GM21367 (cell line): ENCODE data around the gene GRAMD2B.
"Not testable (repeated sequence)": the region's sequence is repeated elsewhere in the genome, so short reads cannot be mapped to it uniquely, and the experiment has no call there.

Source experiments
- ATAC-seq: cut with Tn5 transposase; IDR thresholded peaks from one replicate; pipeline ENCODE4 v1.9.1; 2021; ENCODE audit not compliant: unreplicated experiment

GRAMD2B gene

DNA sequence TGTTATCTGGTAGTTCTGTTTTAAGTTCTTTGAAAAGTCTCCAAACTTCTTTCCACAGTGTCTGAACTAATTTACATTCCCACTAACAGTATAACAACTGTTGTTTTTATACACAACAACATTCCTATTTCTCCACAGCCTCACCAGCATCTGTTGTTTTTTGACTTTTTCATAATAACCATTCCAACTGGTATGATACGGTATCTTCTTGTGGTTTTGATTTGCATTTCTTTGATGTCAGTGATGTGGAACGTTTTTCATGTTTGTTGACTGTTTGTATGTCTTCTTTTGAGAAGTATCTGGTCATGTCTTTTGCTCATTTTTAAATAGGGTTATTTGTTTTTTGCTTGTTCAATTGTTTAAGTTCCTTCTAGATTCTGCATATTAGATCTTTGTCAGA is 12.6 kb upstream of the GRAMD2B start:
- ATAC-seq = no peak

DNA sequence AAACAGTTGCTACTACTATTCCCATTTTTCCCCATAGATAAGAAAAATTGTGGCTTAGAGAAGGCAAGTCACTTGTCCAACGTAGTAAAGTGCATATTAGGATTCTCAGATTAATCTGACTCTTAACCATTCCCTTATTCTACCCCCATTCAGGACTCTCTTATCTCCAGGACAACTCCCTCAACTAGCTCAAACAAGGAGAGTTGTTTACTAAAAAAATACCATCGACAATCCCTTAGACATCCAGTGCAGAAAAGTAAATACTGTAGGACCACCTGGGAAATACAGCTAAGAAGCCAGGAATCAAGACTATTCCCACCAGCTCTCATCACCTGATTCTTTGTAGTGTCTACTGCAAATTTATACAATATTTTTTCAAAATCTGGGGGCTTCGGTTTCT is 9.4 kb upstream of the GRAMD2B start:
- no peak for ATAC-seq

DNA sequence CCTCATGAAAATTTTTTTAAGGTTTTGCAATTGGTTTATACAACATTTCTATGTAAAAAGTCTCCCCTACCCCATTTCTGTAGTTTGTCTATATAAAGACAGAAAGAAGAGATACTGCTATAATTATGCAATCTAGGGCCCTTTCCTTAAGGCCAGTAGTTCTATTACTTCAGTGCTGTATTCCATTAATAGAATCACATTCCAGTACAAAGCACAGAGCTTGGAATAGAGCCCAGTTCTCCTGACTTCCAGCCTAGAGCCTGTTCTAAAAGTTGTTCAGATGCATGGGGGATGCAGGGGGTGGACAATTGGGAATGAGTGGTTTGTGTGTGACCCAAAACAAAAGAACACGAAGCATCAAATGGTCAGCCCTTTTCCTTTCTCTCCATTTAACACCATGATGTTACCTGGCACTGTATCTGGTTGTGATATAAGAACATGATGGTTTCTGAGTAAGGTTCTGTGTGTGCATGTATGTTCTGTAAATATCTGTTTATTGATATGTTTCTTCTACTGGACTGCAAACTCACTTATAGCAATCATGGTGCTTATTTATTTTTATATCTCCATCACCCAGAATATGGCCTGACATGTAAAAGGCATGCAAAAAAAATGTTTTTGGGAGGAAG is 8.2 kb upstream of the GRAMD2B start:
- no peak for ATAC-seq

DNA sequence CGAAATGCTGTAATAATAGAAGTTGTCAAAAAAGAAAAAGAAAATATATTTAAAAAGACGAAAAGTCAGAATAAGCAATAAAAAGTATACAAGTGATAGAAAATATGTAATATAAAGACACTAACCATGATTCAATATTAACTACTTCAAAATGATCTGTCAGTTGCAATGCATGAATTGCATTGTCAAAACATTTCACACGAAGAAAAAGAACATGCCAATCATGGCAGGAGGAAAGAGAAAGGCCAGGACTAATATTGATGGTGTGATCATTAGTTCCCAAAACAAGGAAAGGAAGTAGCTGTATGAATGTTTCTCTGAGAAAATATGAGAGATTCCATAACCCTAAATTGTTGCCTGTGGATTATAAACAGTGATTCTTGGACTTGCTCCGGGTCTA is 7.4 kb upstream of the GRAMD2B start:
- ATAC-seq = no peak

DNA sequence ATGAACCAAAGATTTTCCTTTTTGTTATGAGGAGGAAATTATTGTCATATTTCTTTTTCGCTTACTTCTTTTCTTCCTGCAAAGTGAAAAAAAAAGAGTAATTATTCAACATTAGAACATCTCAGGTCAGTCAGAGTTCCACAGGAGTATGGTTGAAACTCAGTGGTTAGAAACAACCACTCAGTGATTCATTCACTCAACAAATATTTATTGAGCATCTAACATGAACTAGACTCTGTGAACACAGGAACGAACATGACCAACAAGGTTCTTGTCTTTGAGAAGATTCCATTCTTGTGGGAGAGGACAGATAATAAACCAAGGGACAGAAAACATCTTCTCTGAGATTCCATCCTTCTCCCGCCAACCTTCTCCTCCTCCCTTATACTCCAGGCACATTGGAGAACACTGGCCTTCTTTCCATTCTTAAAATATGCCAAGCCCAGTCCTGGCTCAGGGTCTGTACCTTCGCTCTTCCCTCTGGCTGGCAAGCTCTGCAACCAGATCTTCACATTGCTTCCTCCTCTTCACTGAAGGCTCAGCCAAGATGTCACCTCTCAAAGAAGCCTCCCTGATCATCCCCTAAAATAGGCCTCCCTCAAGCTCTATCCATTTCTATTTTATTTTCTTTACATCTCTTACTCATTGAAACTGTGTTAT is 6.8 kb upstream of the GRAMD2B start:
- no peak for ATAC-seq

DNA sequence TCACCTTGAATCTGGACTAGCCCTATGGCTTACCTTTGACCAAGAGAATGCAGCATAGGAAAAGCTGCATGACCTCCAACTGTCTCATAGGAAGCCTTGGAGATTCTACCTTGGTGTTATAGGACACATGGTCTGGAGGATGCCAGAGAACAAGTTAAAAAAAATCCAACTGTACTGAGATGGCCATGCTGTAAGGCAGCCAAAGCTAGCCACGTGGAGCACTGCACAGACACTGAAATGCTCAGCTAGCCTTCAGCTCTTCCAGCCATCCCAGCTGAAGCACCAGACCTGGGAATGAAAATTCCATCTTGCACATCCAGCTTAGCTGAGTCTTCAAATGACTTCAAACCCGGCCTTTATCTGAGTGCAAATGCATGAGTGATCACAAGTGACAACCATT is 6.0 kb upstream of the GRAMD2B start:
- no peak for ATAC-seq

DNA sequence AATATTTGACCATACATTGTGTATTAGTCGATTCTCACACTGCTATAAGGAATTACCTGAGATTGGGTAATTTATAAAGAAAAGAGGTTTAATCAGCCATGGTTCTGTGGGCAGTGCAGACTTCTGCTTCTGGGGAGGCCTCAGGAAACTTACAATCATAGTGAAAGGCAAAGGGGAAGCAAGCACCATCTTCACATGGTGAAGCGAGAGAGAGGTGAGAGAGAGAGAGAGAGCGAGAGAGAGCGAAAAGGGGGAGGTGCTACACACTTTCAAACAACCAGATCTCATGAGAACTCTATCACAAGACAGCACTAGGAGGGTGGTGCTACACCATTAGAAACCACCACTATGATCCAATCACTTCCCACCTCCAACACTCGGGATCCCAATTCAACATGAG is 4.1 kb upstream of the GRAMD2B start:
- no peak for ATAC-seq

DNA sequence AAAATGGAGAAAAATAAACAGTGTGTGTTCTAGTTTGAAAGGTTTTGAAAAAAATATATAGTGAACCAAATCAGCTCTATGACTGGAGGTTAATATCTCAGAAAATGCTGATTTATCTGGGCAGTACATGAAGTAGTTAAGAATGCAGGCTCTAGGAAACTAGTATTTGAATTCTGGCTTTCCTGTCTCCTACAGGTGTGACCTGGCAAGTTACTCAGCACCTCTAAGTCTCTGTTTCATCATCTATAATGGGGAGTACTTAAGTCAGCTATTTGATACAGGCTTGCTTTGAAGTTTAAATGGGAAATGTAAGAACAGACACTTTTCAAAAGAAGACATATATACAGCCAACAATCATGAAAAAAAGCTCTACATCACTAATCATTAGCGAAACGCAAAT is 5.2 kb downstream of the GRAMD2B start:
- ATAC-seq = no peak

DNA sequence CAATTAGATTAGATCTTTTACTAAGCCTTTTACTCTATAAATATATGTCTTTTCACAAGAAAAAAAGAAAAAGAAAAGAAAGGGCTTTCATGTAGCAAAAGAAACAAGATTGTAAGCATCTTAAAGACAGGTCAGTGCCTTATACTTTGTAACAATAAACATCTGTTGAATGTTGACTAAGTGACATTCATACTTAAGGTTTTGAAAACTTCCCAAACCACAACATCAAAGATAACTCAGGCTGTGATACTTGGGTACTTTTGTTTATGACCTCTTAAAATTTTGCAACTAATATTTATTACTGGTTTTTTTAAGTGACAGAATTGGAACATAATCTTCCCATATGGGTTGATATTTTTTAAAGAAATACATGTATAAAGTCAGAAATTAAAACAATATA is 7.4 kb downstream of the GRAMD2B start:
- no peak for ATAC-seq

DNA sequence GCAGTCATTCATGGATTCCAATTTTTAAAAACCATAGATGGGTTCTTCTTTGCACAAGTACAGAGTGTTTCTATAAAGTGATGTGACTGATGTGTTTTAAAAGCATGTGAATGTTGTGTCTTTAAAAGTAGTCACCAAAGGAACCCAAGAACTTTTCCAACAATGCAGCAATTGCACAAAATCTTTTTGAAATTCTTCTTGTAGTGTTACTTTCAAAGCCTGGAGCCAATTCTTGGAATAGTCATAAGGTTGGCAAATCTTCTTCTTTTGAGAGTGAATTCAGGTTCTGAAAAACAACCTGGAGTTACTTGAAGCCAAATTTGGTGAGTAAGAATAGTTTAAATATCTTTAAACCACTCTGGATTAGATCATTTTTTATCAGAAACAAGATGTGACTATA is 10.5 kb downstream of the GRAMD2B start:
- ATAC-seq = no peak

DNA sequence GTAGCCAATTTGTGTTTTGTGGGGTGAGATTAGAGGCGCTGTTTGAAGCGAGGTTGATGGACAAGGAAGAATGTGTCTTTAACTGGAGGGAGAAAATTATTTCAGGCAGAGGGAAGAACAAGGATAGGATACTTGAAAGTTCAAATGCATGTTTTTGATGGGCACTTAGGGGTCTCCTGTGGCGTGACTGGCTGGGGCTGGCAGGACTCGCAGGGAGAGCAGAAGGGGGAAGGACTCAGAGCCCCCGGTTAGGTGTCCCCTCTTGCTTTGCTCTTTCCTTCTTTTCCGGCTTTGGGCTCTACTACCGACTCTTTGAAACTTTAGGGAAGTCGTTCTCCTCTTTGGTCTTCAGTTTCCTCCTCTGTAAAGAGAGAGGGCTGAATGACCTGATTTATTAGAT is 12.1 kb downstream of the GRAMD2B start:
- no peak for ATAC-seq

DNA sequence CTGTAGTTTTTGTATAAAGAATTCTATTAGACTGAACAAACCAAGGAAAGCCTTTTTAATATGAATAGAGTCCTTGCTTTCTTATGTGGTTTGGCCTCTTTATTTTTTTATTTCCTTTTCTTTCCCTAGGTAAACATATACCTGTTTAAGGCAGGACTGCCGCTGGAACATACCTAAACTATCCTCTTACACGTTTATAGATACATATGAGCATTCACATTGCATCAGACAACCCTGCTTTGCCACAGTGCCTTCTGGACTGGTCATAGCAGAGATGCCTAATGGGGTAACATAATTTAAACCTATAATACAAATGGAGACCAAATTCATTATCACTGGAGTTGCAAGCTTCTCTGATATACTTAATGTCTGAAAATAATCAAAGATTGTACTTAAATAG is 12.5 kb downstream of the GRAMD2B start:
- no peak for ATAC-seq

DNA sequence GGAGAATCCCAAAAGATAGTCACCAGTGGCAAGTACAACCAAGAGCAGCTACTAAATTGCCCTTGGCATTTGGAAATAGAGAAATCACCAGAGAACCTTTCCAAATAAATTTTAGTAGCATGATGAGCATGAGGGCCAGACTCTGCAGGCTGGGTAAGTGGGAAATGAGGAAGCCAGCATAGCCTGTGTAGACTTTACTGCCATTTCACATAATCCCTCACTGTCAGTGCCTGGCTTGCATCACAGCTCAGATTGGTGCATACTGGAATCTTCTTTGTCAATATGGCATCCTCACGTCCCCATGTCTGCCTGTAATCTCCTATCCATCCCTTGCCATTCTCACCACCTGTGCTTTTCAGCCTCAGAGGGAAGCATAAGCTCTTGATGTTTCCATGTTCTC is 14.5 kb downstream of the GRAMD2B start:
- ATAC-seq = peak; percentile 22

DNA sequence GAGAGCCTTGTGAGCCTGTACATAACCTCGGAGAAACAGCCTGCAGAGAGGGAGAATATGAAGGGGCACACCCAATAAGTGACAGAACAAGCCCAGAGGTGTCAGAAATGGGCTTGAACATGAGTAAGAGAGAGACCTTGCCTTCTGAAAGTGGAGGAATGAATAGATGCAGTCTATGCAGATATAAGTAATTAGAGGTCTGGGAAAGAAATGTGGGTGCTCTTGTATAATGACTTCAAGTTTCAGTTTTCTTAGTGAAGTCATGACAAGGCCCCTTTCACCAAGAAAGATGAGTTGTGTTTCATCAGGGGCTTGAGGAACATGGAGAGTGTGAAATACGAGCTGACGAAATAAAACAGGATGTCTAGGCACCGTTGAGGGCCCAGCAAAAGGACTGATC is 15.1 kb downstream of the GRAMD2B start:
- ATAC-seq = peak; percentile 72

DNA sequence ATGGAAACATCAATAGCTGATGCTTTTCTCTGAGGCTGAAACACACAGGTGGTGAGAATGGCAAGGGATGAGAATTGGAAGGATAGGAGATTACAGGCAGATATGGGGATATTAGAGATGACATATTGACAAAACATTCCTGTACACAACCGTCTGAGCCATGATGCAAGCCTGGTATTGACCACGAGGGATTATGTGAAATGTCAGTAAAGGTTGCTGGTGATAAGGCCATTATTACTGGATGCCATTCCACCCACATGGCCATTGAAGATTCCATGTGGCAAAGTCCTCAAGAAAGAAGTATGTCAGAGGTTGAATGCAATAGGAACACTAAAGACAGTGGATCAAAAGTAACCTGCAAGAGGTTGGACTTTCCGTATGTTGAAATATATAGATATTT is 15.7 kb downstream of the GRAMD2B start:
- no peak for ATAC-seq

DNA sequence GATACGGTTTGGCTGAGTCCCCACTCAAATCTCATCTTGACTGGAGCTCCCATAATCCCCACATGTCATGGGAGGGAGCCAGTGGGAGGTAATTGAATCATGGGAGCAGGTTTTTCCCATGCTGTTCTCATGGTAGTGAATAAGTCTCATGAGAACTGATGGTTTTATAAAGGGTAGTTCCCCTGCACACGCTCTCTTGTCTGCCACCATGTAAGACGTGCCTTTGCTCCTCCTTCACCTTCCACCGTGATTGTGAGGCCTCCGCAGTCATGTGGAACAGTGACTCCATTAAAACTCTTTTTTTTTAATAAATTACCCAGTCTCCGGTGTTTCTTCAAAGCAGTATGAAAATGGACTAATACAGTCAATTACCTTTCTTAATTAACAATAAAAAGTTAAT is 16.5 kb downstream of the GRAMD2B start:
- ATAC-seq = not testable (repeated sequence)

DNA sequence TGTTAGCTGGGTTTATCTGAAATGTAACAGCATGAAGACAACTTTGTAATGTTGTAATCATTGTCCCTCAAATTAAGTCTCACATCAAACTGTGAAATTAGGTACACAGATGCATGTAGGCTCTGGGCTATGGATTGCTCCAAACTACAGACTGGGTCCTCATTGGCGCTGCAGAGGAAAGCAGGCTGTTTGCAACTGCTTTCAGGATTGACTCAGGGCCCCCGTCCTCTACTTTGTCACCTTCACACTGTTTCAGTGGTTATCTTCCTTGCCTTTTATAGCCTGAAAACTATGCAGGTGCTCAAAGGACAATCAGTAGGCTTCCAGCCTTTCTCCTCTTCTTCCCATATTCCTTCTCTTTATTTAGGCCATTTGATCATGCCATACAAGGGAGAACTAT is 18.0 kb downstream of the GRAMD2B start:
- ATAC-seq = no peak

DNA sequence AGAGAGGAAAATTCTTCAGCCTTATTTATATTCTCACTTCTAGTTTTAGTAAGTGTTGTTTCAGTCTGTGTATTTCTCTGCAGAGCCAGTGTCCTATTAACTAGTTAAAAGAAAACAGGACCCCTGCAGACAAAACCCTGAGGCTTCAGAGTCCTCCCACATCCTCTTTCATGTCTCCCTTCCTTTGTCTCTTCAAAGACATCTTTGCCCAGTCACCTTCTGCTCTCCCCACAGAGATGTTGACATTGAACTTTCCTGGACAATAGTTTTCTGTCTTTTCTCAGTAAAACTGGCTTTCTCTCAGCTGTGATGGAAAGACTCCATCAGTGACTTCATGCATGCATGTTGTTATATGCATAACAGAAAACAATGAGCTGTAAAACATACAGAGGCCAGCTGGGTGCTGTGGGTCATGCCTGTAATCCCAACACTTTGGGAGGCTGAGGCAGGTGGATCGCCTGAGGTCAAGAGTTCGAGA is 20.2 kb downstream of the GRAMD2B start:
- peak; percentile 94 for ATAC-seq

DNA sequence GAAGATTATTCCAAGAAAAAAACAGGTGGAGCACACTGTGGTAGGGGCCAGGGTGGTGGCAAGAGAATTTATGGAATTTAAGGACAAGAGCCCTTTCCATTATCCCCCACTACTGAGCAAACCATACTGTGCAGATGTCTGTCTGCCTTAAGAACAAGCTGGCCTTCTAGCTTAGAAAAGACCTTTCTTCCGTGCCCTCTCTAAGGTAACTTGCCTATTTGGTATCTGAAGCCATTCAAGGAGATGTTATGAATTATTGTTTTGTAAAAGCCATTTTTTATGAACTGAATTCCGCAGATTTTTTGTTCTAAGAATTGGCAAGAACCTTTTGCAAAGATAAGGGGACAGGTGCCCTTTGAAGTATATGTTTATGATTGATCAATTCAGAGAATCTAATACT is 20.9 kb downstream of the GRAMD2B start:
- ATAC-seq = no peak

DNA sequence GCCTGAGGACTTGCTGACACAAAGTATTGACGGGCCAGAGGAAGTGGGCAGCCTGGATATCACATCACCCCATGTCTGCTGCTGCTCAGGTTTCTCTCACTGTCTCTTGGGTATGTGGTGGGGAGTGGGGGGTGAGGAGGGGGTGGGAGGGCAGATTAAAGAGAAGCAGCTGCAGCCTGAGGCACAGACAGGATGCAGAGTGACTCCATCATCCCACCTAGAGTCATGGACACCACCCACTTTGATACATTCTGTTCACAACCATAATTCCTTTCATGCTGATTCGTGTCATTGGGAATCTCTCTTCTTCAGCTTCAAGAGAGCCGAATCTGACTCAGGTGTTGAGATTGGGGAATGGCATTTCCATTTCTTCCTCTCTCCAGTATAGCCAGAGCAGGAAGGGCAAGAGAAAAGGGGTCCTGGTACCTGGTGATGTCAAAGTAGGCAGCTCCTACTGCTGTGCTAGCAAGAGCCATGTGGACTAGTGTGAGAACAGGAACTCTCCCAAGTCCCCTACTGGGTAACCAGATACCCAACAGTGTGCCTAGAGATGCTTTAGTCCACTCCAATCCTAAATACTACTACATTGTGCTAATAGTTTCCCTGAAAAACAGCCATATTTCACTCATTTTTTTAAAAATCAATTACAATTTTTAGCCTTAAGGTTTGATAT is 22.4 kb downstream of the GRAMD2B start:
- ATAC-seq = no peak

DNA sequence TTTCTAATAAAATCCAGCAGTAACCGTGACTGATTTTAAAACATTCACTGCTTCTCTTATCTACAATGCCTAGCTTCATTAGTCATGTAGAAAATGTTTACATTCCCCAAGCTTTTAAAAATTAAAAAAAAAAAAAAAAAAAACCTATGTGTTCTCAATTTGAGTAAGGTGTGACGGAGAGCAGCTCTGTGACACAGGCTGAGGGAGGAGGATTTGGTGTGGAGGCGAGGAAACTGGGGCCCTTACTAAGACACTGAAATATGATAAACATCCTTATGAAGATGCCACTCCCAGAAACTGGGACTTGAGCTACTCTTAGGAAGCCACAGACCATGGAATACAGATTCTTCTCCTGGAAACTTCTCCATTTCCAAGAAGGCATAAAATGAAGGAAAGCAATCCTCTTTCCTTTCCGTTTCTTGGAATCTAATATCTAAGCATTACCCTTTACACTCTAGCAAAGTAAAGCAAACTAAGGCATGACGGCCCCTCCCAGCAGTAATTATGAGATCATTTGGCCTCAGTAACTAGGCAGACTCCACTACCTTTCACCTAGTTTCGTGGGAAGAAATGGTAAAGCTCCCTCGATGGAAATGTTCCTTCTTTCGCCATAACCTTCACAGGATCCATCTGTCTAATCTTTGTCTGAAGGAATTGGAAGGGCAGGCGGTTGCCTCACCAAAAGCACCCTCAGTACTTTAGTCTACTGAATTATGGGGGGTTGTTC is 23.5 kb downstream of the GRAMD2B start:
- ATAC-seq = no peak

DNA sequence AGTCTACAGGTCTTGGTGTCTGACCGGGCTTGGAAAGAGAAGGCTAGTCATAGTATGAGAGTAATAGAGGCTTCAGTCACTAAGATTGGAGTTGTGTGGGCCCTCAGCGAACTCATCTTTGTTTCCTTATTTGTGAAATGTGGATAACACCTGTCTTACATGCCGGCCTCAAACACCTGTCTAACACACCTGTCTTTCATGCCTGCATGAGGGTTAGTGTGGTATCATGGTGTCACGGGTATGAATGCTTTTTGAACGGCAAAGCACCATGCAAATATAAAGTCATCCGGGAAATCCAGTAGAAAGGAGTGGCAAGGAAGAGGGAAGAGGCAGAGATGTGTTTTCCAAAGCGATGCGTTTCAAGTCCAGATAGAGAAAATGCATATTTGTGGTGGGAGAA is 25.5 kb downstream of the GRAMD2B start:
- no peak for ATAC-seq
